PC-9 (cell line): ENCODE measurements around the gene CDYL2.

Source experiments
- CTCF ChIP-seq: fragments of 200-600 bp; sonication (generic); conservative IDR thresholded peaks from 2 replicates; pipeline ENCODE4 v1.6.1; 2017; ENCODE audit warnings: mixed run types, antibody characterized with exemption, mild to moderate bottlenecking, moderate library complexity
- EZH2 ChIP-seq: fragments of 200-600 bp; sonication (generic); IDR thresholded peaks from 2 replicates; pipeline ENCODE4 v1.8.0; 2017; ENCODE audit warnings: antibody characterized with exemption, low read depth

GRCh38 chr16:80599466-80599865, 204.9 kb downstream of the CDYL2 start:
- TF ChIP-seq CTCF (no peak), EZH2 (no peak)
